Left lung (tissue), 10 donors: Measurements from ENCODE around the gene SLC6A3. TPM values are rescaled to one million over a fixed set of nuclear protein-coding genes. Genes with fewer than 3 reads are reported as not detected.

Source experiments
- ATAC-seq: fragments of 200-7000 bp; cut with Tn5 transposase; one replicate; pipeline ENCODE4 v1.9.1; 2020; ENCODE audit warnings: moderate library complexity
- DNase-seq, 4 donors: peaks; one replicate each; pipeline ENCODE4 v3.0.0-alpha.2; 2013 to 2020
- H3K27ac ChIP-seq, 2 donors: fragments of 200-600 bp; sonication (generic) in 1 of 2; one replicate each; pipeline versions ENCODE4 v1.5.0 to v1.8.0; 2020 to 2021
- H3K27me3 ChIP-seq, 2 donors: fragments of 200-600 bp; sonication (generic) in 1 of 2; one replicate each; pipeline versions ENCODE4 v1.5.0 to v1.8.0; 2020 to 2021
- H3K36me3 ChIP-seq, 2 donors: fragments of 200-600 bp; sonication (generic) in 1 of 2; one replicate each; pipeline versions ENCODE4 v1.5.0 to v1.8.0; 2020 to 2021
- H3K4me1 ChIP-seq, 2 donors: fragments of 200-600 bp; one replicate each; pipeline ENCODE4 v1.8.0; 2021
- H3K4me3 ChIP-seq, 2 donors: fragments of 200-600 bp; sonication (generic) in 1 of 2; one replicate each; pipeline versions ENCODE4 v1.5.0 to v1.8.0; 2020 to 2021; ENCODE audit warnings: mild to moderate bottlenecking in 1 of 2
- H3K9me3 ChIP-seq, 2 donors: fragments of 200-600 bp; sonication (generic) in 1 of 2; one replicate each; pipeline versions ENCODE4 v1.5.0 to v1.8.0; 2020 to 2021
- intact Hi-C, 2 donors: fragments of 100-400 bp; cut with DNase I; formaldehyde crosslinking; loops; one replicate each; pipeline versions ENCODE4 v1.11.2 to v1.14.2; 2022
- polyA plus RNA-seq, 6 donors: library from polyadenylated mRNA; unstranded; fragments of 120-200 nt; gene quantifications; one replicate each; pipeline ENCODE4 v1.2.1, GENCODE V29; 2013; ENCODE audit not compliant: insufficient read length in 6 of 6
- total RNA-seq, 2 donors: library from RNA; stranded (reverse); fragmentation: NEBNext Ultra II Directional; extraction: Animal tissue kit (Norgen Biotek cat#: 25700); gene quantifications; one replicate each; pipeline ENCODE4 v1.2.1, GENCODE V29; 2021
- TF ChIP-seq, protein P1 (sequence below), 2 donors: fragments of 200-600 bp; sonication (generic) in 1 of 2; IDR thresholded peaks; one replicate each; pipeline versions ENCODE4 v1.5.0 to v1.8.0; 2021; ENCODE audit warnings: antibody characterized with exemption in 2 of 2
- donor health status: DM: no; HTN: yes; CAD: no.
- donor health status: DM: no; HTN: no; CAD: no.

Gene SLC6A3
- total and polyA plus RNA-seq, 8 donors: 0.10 to 4.5 (median 2.8) TPM

DNA sequence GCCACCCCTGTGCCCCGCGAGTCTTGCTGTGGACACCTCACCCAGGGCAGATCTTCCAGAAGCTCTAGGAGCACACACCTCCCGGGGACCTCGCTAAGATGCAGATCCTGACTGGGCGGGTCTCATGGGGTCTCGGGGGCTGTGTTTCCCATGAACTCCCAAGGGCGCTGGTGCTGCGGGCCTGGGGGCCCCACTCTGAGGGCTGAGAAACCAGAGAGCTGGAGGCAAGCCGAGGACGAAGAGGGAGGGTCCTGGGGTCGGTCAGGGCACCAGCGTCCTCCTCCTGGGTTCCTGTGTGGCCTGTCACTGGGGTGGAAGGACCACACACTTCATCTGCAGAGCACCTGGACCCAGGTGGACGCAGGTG is 30.2 kb downstream of the SLC6A3 start:
- no peaks in the 10 kb centered on the region for H3K36me3 ChIP-seq
- peaks cover 0 to 31% of the 10 kb centered on the region in 2 donors for H3K27me3 ChIP-seq
- no peak overlapping the region for H3K4me3 ChIP-seq
- ATAC-seq: no peak
- no peaks in the 10 kb centered on the region for H3K4me1 ChIP-seq
- peak in 1 of 4 donors; percentile 55 for DNase-seq
- H3K9me3 ChIP-seq: no peaks in the 10 kb centered on the region
- H3K27ac ChIP-seq: no peak overlapping the region
- TF ChIP-seq, protein P1, sequence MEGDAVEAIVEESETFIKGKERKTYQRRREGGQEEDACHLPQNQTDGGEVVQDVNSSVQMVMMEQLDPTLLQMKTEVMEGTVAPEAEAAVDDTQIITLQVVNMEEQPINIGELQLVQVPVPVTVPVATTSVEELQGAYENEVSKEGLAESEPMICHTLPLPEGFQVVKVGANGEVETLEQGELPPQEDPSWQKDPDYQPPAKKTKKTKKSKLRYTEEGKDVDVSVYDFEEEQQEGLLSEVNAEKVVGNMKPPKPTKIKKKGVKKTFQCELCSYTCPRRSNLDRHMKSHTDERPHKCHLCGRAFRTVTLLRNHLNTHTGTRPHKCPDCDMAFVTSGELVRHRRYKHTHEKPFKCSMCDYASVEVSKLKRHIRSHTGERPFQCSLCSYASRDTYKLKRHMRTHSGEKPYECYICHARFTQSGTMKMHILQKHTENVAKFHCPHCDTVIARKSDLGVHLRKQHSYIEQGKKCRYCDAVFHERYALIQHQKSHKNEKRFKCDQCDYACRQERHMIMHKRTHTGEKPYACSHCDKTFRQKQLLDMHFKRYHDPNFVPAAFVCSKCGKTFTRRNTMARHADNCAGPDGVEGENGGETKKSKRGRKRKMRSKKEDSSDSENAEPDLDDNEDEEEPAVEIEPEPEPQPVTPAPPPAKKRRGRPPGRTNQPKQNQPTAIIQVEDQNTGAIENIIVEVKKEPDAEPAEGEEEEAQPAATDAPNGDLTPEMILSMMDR (IDR thresholded peaks at IDR 0.05): no peak
- intact Hi-C loops: no loop called here

DNA sequence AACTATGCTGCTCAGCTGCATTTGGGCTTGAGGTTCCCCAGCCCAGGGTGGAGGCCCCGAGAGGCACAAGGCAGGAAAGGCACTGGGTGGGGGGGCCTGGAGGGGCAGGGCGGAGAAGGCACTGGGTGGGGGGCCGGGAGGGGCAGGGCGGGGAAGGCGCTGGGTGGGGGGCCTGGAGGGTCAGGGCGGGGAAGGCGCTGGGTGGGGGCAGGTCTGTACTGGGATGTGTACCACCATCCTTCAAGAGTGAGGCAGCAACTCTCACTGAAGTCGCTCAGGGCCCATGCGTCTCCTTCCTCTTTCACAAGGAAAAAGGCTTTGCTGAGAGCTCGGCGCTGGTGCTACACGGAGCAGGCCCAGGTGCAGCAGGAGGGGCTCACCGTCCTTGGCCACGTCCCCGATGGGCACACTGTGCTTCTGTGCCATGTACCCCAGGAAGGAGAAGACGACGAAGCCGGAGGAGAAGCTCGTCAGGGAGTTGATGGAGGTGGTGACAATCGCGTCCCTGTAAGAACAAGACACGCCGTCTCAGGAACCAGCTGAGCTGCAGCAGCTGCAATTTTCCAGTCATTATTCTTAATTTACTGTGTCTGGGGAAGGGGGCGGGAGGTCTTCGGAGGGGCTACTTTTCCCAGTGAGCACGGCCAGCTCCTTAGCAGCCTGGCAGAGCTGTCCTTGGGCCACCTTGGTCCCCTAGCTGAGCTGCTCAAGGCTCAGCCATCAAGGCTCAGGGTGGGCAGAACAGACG is 30.8 kb downstream of the SLC6A3 start:
- no peaks in the 10 kb centered on the region for H3K9me3 ChIP-seq
- TF ChIP-seq, protein P1 (IDR thresholded peaks at IDR 0.05): no peak
- no peaks in the 10 kb centered on the region for H3K36me3 ChIP-seq
- intact Hi-C loops: no loop called here
- no peaks in the 10 kb centered on the region for H3K4me1 ChIP-seq
- no peak overlapping the region for H3K27ac ChIP-seq
- DNase-seq (peak in 1 of 4 donors; percentile 65), ATAC-seq (no peak)
- H3K27me3 ChIP-seq: peaks cover 0 to 36% of the 10 kb centered on the region in 2 donors
- H3K4me3 ChIP-seq: no peak overlapping the region

GRCh38 chr5:1413611-1414241 is 31.5 kb downstream of the SLC6A3 start:
- no peak for ATAC-seq
- TF ChIP-seq, protein P1 (IDR thresholded peaks at IDR 0.05): no peak
- H3K36me3 ChIP-seq: no peaks in the 10 kb centered on the region
- no peak overlapping the region for H3K27ac ChIP-seq
- no peaks in the 10 kb centered on the region for H3K4me1 ChIP-seq
- peaks cover 0 to 43% of the 10 kb centered on the region in 2 donors for H3K27me3 ChIP-seq
- intact Hi-C loops: no loop called here
- H3K9me3 ChIP-seq: no peaks in the 10 kb centered on the region
- peak in 1 of 4 donors; percentile 61 for DNase-seq
- no peak overlapping the region for H3K4me3 ChIP-seq

DNA sequence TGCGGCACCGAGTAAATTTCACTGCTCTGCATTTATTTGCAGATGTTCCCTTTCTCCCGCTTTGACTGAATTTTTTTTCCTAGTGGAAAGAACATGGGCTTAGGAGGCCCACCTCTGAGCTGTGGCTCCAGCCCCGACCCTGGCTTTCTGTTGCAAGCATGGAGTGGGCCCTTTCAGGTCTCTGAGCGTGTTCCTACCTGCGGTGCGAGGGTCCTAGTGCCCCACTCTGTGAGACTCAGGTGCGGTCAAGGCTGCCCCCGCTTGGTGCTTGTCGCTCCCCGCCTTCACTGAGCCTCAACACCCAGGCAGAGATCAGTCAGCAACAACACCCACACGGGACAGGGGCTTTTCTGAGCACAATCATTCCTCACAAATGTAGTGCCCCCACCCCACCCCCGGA is 32.0 kb downstream of the SLC6A3 start:
- H3K27me3 ChIP-seq: peaks cover 0 to 48% of the 10 kb centered on the region in 2 donors
- no peak overlapping the region for H3K4me3 ChIP-seq
- no peak for ATAC-seq
- TF ChIP-seq, protein P1 (IDR thresholded peaks at IDR 0.05): no peak
- DNase-seq: peak in 1 of 4 donors; percentile 28
- no peak overlapping the region for H3K27ac ChIP-seq
- H3K4me1 ChIP-seq: no peaks in the 10 kb centered on the region
- no peaks in the 10 kb centered on the region for H3K9me3 ChIP-seq
- H3K36me3 ChIP-seq: no peaks in the 10 kb centered on the region
- intact Hi-C loops: no loop called here

GRCh38 chr5:1412621-1413020 is 32.6 kb downstream of the SLC6A3 start:
- intact Hi-C loops: no loop called here
- DNase-seq: peak in 1 of 4 donors; percentile 24
- Histone ChIP-seq H3K9me3 (no peaks in the 10 kb centered on the region), H3K4me1 (no peaks in the 10 kb centered on the region), H3K27ac (no peak overlapping the region), H3K27me3 (peaks cover 0 to 53% of the 10 kb centered on the region in 2 donors), H3K4me3 (no peak overlapping the region), H3K36me3 (no peaks in the 10 kb centered on the region)
- no peak for ATAC-seq
- TF ChIP-seq, protein P1 (IDR thresholded peaks at IDR 0.05): no peak
